Measurements from ENCODE around the gene TINAGL1.

Gene TINAGL1

GRCh38 chr1:31541194-31541593, 35.1 kb upstream of the TINAGL1 start:
- no peak for DNase-seq (ENCODE audit: low read depth)
- H3K4me3 ChIP-seq (ENCODE audit: low read depth, low read length): no peak overlapping the region
- TF ChIP-seq, protein P1, sequence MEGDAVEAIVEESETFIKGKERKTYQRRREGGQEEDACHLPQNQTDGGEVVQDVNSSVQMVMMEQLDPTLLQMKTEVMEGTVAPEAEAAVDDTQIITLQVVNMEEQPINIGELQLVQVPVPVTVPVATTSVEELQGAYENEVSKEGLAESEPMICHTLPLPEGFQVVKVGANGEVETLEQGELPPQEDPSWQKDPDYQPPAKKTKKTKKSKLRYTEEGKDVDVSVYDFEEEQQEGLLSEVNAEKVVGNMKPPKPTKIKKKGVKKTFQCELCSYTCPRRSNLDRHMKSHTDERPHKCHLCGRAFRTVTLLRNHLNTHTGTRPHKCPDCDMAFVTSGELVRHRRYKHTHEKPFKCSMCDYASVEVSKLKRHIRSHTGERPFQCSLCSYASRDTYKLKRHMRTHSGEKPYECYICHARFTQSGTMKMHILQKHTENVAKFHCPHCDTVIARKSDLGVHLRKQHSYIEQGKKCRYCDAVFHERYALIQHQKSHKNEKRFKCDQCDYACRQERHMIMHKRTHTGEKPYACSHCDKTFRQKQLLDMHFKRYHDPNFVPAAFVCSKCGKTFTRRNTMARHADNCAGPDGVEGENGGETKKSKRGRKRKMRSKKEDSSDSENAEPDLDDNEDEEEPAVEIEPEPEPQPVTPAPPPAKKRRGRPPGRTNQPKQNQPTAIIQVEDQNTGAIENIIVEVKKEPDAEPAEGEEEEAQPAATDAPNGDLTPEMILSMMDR (IDR thresholded peaks at IDR 0.05; ENCODE audit: control insufficient read depth, extremely low read depth, insufficient read depth): no peak

GRCh38 chr1:31545927-31546540, 30.3 kb upstream of the TINAGL1 start:
- TF ChIP-seq, protein P1 (IDR thresholded peaks at IDR 0.05; ENCODE audit: control insufficient read depth, extremely low read depth, insufficient read depth): no peak
- DNase-seq (ENCODE audit: low read depth): no peak
- H3K4me3 ChIP-seq (ENCODE audit: low read depth, low read length): no peak overlapping the region

- TF ChIP-seq, protein P1 (IDR thresholded peaks at IDR 0.05; ENCODE audit: control insufficient read depth, extremely low read depth, insufficient read depth): no peak
- no peak for DNase-seq (ENCODE audit: low read depth)
- no peak overlapping the region for H3K4me3 ChIP-seq (ENCODE audit: low read depth, low read length)
Observed at GRCh38 chr1:31548534-31548906, 27.8 kb upstream of the TINAGL1 start.

GRCh38 chr1:31548907-31549808, 27.2 kb upstream of the TINAGL1 start:
- H3K4me3 ChIP-seq (ENCODE audit: low read depth, low read length): no peak overlapping the region
- TF ChIP-seq, protein P1 (IDR thresholded peaks at IDR 0.05; ENCODE audit: control insufficient read depth, extremely low read depth, insufficient read depth): peak; percentile 97
- DNase-seq (ENCODE audit: low read depth): peak; percentile 73

DNA sequence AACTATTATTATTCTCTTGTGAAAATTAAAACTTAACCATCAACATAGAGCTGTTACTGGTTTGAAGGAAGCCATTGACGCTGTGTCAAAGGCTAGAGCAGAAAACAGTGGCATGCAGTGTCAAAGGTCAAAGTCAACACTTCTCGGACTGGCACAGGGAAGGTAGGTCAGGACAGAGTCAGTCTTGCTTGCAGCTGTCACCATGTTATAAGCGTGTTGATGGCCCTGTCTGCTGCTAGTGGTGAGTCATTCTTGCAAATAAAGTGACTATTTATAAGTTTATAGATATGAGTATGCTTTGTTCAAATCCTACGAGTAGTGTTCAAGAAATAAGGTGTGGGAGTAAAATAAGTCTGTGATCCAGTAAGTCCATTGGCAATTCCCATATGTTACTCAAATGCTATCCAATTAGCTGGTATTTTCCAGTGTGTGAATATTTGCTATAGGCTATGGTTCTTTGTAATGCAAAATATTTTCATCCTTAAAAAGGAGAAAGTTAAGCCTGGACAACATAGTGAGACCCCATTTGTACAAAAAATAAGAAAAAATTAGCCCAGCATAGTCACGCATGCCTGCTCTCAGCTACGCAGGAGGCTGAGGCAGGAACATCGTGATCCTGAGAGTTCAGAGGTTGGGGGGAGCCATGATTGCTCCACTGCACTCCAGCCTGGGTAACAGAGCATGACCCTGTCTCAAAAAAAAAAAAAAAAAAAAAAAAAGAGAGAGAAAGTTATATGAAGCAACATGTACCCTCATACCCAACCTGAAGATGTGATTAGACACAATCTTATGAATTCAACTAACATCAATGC, 26.3 kb upstream of the TINAGL1 start:
- TF ChIP-seq, protein P1 (IDR thresholded peaks at IDR 0.05; ENCODE audit: control insufficient read depth, extremely low read depth, insufficient read depth): no peak
- H3K4me3 ChIP-seq (ENCODE audit: low read depth, low read length): no peak overlapping the region
- DNase-seq (ENCODE audit: low read depth): no peak

- no peak for DNase-seq (ENCODE audit: low read depth)
- no peak overlapping the region for H3K4me3 ChIP-seq (ENCODE audit: low read depth, low read length)
- TF ChIP-seq, protein P1 (IDR thresholded peaks at IDR 0.05; ENCODE audit: control insufficient read depth, extremely low read depth, insufficient read depth): no peak
Observed at GRCh38 chr1:31551208-31551607, 25.1 kb upstream of the TINAGL1 start.

Data from LNCaP clone FGC (cell line).